D341Med (cell line): ENCODE measurements around the gene ZNF473.
"Not testable (repeated sequence)": the region's sequence is repeated elsewhere in the genome, so short reads cannot be mapped to it uniquely, and the experiment has no call there.

Source experiments
- DNase-seq: peaks from one replicate; pipeline ENCODE4 v3.0.0; 2012; ENCODE audit warnings: low spot score

Gene ZNF473

GRCh38 chr19:50099696-50100095 lies 73.9 kb downstream of the ZNF473 start:
- not testable (repeated sequence) for DNase-seq

GRCh38 chr19:50100946-50101345 lies 75.1 kb downstream of the ZNF473 start:
- not testable (repeated sequence) for DNase-seq
